HT-29 (cell line): ENCODE results near the gene CTDSP2. TPM values are rescaled to one million over a fixed set of nuclear protein-coding genes. Genes with fewer than 3 reads are reported as not detected.

ENCODE experiments used
- small RNA-seq: library from RNA; depleted of rRNA; stranded (forward); fragments of <200 nt; gene quantifications from one replicate; pipeline ENCODE3, GENCODE V24; 2014
- total RNA-seq: library from RNA; depleted of rRNA; stranded (reverse); fragments of >200 nt; shearing (Covaris generic); gene quantifications from 2 replicates; pipeline ENCODE4 v1.2.3, GENCODE V29; 2014; rRNA removed

Gene CTDSP2
- total RNA-seq, 1 experiment from 2014 or later = 40.7 TPM

Small RNAs within 50 kb of the gene (small RNA-seq; reads per million reads assigned to genes)
- gene MIR26A2 (not detected), gene RNU6-1083P (not detected)

Other genes with a start within 250 kb of the CTDSP2 start
- gene DTX3, start 241.9 kb downstream of the CTDSP2 start, total RNA-seq = not detected in 2 replicates
- gene ARHGEF25, start 235.3 kb downstream of the CTDSP2 start, total RNA-seq = 0.25 TPM in 1 of 2 replicates, not detected in the other
- 3.1 and 5.8 TPM in 2 replicates for gene B4GALNT1, start 213.5 kb downstream of the CTDSP2 start, total RNA-seq
- 94.5 and 105 TPM in 2 replicates for gene OS9, start 152.6 kb downstream of the CTDSP2 start, total RNA-seq
- 1.9 and 4.0 TPM in 2 replicates for gene AGAP2, start 108.0 kb downstream of the CTDSP2 start, total RNA-seq
- 35.0 and 42.9 TPM in 2 replicates for gene TSPAN31, start 101.7 kb downstream of the CTDSP2 start, total RNA-seq
- gene CDK4, start 94.4 kb downstream of the CTDSP2 start, total RNA-seq = 310 and 345 TPM in 2 replicates
- gene MARCHF9, start 91.6 kb downstream of the CTDSP2 start, total RNA-seq = 9.4 and 12.3 TPM in 2 replicates
- 7.0 and 11.0 TPM in 2 replicates for gene CYP27B1, start 79.7 kb downstream of the CTDSP2 start, total RNA-seq
- 25.7 and 34.0 TPM in 2 replicates for gene METTL1, start 74.6 kb downstream of the CTDSP2 start, total RNA-seq
- gene EEF1AKMT3, start 74.1 kb downstream of the CTDSP2 start, total RNA-seq = 1.1 and 6.9 TPM in 2 replicates
- gene TSFM, start 63.9 kb downstream of the CTDSP2 start, total RNA-seq = 60.6 and 63.6 TPM in 2 replicates
- gene AVIL, start 28.0 kb downstream of the CTDSP2 start, total RNA-seq = 0.73 and 1.5 TPM in 2 replicates
- 2.1 and 3.6 TPM in 2 replicates for gene ATP23, start 94.8 kb upstream of the CTDSP2 start, total RNA-seq